Activated CD4-positive, alpha-beta T cell treated with anti-CD3 and anti-CD28 coated beads for 48 hours (primary cell): ENCODE measurements around the gene PCDHGB5.
A peak's percentile ranks its signal among the peaks of the same experiment; 100 is the strongest.
"Not testable (repeated sequence)": the region's sequence is repeated elsewhere in the genome, so short reads cannot be mapped to it uniquely, and the experiment has no call there.

Source experiments
- DNase-seq: peaks from one replicate; pipeline ENCODE4 v3.0.0-alpha.2; 2020

Gene PCDHGB5

GRCh38 chr5:141382469-141383294 lies 15.1 kb upstream of the PCDHGB5 start, which contains the start of gene PCDHGA7:
TSS of gene PCDHGA7 (plus strand) at chr5:141382742. CDS start at chr5:141382900, 158 bp downstream.
- no peak for DNase-seq

DNA sequence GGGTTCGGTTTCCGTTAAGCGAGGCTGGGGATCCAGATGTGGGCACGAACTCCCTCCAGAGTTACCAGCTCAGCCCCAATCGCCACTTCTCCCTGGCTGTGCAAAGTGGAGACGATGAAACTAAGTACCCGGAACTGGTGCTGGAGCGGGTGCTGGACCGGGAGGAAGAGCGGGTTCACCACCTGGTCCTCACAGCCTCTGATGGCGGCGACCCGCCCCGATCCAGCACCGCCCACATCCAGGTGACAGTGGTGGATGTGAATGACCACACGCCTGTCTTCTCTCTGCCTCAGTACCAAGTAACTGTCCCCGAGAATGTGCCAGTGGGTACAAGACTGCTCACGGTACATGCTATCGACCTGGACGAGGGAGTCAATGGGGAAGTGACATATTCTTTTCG lies 14.4 kb upstream of the PCDHGB5 start:
- DNase-seq = no peak

GRCh38 chr5:141384471-141385267 lies 13.1 kb upstream of the PCDHGB5 start:
- DNase-seq = no peak

GRCh38 chr5:141387557-141388311 lies 10.0 kb upstream of the PCDHGB5 start, which contains the start of gene PCDHGB4:
TSS of gene PCDHGB4 (plus strand) at chr5:141387698. CDS start at chr5:141387885, 187 bp downstream.
- peak; percentile 51 for DNase-seq

GRCh38 chr5:141388661-141389060 lies 9.1 kb upstream of the PCDHGB5 start:
- no peak for DNase-seq

GRCh38 chr5:141389153-141390042 lies 8.3 kb upstream of the PCDHGB5 start:
- DNase-seq = no peak

DNA sequence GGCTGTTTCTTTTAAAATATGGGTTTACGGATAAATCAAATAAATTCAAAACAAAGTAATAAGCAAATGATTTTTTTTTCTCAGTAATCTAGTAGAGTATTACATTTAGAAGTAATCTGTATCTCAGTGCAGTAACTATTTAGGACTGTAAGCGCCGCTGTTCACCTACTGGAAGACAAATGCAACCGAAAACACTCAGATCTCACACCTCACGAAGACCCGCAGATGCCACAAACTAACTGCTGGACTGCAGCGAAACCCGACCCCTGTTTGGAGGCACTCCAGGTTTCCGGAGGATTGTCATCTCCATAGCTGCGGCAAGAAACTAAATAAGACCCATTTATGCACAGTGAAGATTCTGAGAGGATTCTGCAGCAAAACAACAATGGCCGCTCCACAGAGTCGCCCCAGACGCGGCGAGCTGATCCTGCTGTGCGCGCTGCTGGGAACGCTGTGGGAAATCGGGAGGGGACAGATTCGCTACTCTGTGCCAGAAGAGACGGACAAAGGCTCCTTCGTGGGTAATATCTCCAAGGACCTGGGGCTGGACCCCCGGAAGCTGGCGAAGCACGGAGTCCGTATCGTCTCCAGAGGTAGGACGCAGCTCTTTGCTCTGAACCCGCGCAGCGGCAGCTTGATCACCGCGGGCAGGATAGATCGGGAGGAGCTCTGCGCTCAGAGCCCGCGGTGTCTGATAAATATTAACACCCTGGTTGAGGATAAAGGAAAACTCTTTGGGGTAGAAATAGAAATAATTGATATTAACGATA lies 5.1 kb upstream of the PCDHGB5 start, which contains the start of gene PCDHGA8:
TSS of gene PCDHGA8 (plus strand) at position 205 of the 770 bp plus-strand sequence. CDS start at position 386, 181 bp downstream.
- DNase-seq = no peak

- no peak for DNase-seq
Measured at GRCh38 chr5:141393267-141393666, 4.5 kb upstream of the PCDHGB5 start.

GRCh38 chr5:141394401-141395187 lies 3.2 kb upstream of the PCDHGB5 start:
- DNase-seq = not testable (repeated sequence)

- no peak for DNase-seq
Measured at GRCh38 chr5:141398608-141399007, 861 bp downstream of the PCDHGB5 start.

DNA sequence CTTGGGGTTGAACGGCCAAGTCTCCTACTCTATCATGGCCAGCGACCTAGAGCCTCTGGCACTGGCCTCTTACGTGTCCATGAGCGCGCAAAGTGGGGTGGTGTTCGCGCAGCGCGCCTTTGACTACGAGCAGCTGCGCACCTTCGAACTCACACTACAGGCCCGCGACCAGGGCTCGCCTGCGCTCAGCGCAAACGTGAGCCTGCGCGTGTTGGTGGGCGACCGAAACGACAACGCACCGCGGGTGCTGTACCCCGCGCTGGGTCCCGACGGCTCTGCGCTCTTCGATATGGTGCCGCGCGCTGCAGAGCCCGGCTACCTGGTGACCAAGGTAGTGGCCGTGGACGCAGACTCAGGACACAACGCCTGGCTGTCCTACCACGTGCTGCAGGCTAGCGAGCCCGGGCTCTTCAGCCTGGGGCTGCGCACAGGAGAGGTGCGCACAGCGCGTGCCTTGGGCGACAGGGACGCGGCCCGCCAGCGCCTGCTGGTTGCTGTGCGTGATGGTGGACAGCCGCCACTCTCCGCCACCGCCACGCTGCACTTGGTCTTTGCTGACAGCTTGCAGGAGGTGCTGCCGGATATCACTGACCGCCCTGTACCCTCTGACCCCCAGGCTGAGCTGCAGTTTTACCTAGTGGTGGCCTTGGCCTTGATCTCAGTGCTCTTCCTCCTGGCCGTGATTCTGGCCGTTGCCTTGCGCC lies 2.0 kb downstream of the PCDHGB5 start:
- DNase-seq = no peak

DNA sequence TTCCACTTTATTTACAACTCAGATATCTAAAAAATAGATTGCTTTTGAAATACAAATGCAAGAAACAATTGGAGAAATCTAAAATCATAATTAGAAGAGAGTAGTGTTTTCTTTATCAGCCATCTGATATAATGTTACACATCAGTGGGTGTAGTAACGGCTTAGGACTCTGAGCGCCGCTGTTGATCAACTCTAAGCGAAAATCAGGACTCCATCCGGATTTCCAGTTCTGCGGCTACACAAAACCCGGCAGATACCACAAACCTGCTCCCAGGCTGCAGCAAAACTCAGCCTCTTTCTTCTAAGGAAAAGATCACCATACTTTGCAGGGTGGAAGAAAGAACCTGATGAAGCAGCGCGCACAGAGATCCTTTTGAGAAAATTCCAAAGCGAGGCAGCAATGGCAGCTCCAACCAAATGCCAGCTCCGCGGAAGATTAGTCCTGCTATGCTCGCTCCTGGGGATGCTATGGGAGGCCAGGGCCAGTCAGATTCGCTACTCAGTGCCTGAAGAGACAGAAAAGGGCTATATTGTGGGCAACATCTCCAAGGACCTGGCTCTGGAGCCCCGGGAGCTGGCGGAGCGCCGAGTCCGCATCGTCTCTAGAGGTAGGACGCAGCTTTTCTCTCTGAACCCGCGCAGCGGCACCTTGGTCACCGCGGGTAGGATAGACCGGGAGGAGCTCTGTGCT lies 5.0 kb downstream of the PCDHGB5 start, which contains the start of gene PCDHGA9:
TSS of gene PCDHGA9 (plus strand) at position 226 of the 691 bp plus-strand sequence. CDS start at position 401, 175 bp downstream.
- no peak for DNase-seq

- no peak for DNase-seq
Measured at GRCh38 chr5:141403387-141403786, 5.6 kb downstream of the PCDHGB5 start.

- DNase-seq = peak; percentile 67
Measured at GRCh38 chr5:141407790-141408505, 10.2 kb downstream of the PCDHGB5 start, which contains the start of gene PCDHGB6. TSS of gene PCDHGB6 (plus strand) at chr5:141408021. CDS start at chr5:141408203, 182 bp downstream.

GRCh38 chr5:141409598-141410306 lies 12.0 kb downstream of the PCDHGB5 start:
- no peak for DNase-seq

GRCh38 chr5:141411575-141411974 lies 13.8 kb downstream of the PCDHGB5 start:
- no peak for DNase-seq
